ENCODE measurements around the gene PPM1J.

DNA sequence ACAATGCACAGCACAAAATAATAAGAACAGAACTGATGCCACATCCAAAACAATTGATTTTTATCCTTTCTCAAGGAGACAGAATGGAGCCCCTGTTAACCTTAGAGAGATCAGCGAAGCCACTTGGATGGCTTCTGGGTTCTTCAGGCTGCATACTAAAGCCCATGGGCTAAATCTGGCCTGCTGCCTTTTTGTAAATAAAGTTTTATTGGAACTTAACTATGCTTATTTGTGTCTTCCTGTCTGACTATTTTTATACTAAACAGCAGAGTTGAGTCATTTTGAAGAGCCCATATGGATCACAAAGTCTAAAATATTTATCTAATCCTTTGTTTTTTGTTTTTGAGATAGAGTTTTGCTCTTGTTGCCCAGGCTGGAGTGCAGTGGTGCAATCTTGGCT, 16.3 kb upstream of the PPM1J start:
- TF ChIP-seq, protein P1, sequence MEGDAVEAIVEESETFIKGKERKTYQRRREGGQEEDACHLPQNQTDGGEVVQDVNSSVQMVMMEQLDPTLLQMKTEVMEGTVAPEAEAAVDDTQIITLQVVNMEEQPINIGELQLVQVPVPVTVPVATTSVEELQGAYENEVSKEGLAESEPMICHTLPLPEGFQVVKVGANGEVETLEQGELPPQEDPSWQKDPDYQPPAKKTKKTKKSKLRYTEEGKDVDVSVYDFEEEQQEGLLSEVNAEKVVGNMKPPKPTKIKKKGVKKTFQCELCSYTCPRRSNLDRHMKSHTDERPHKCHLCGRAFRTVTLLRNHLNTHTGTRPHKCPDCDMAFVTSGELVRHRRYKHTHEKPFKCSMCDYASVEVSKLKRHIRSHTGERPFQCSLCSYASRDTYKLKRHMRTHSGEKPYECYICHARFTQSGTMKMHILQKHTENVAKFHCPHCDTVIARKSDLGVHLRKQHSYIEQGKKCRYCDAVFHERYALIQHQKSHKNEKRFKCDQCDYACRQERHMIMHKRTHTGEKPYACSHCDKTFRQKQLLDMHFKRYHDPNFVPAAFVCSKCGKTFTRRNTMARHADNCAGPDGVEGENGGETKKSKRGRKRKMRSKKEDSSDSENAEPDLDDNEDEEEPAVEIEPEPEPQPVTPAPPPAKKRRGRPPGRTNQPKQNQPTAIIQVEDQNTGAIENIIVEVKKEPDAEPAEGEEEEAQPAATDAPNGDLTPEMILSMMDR (IDR thresholded peaks at IDR 0.05; ENCODE audit: poor library complexity) = no peak
- no peak for TF ChIP-seq EZH2phosphoT487 (IDR thresholded peaks at IDR 0.05; ENCODE audit: low read depth, severe bottlenecking, unreplicated experiment)

All from hepatocyte (in vitro differentiated cells).